BLaER1 treated with 17β-estradiol and CSF1 and Interleukin-3, amounts not matched to agents 10 nM and 100 nM (cell line): ENCODE measurements around the gene CCDC178.

Source experiments
- H3K27ac ChIP-seq, 11 experiments: shearing (Covaris generic); formaldehyde crosslinking; 2 replicates each; pipeline ENCODE4 v1.8.1; 2022
- H3K27me3 ChIP-seq, 11 experiments: shearing (Covaris generic); formaldehyde crosslinking; 2 replicates each; pipeline ENCODE4 v1.8.1; 2022
- H3K36me3 ChIP-seq, 11 experiments: shearing (Covaris generic); formaldehyde crosslinking; 2 replicates each; pipeline ENCODE4 v1.8.1; 2022
- H3K4me1 ChIP-seq, 10 experiments: shearing (Covaris generic); formaldehyde crosslinking; 2 replicates each; pipeline ENCODE4 v1.8.1; 2022
- H3K4me2 ChIP-seq, 11 experiments: shearing (Covaris generic); formaldehyde crosslinking; 2 replicates each; pipeline ENCODE4 v1.8.1; 2022
- H3K4me3 ChIP-seq, 10 experiments: shearing (Covaris generic); formaldehyde crosslinking; 2 replicates each; pipeline ENCODE4 v1.8.1; 2022
- H3K9ac ChIP-seq, 11 experiments: shearing (Covaris generic); formaldehyde crosslinking; 2 replicates each; pipeline ENCODE4 v1.8.1; 2022
- H3K9me3 ChIP-seq, 11 experiments: shearing (Covaris generic); formaldehyde crosslinking; replicated peaks in 1 of 11; 2 replicates each; pipeline ENCODE4 v1.8.1; 2022
- H4K20me1 ChIP-seq, 11 experiments: shearing (Covaris generic); formaldehyde crosslinking; 2 replicates each; pipeline ENCODE4 v1.8.1; 2022
- Cebpa-rat ChIP-seq, 11 experiments: shearing (Covaris generic); IDR thresholded peaks; 2 replicates each; pipeline ENCODE4 v1.8.1; 2022

CCDC178 gene

GRCh38 chr18:33123862-33124518 lies 316.5 kb downstream of the CCDC178 start:
- Histone ChIP-seq H3K36me3 (no peaks in the 10 kb centered on the region), H4K20me1 (no peaks in the 10 kb centered on the region), H3K4me3 (no peak overlapping the region), H3K27me3 (no peaks in the 10 kb centered on the region), H3K27ac (no peak overlapping the region), H3K4me1 (no peaks in the 10 kb centered on the region), H3K9me3 (no peaks in the 10 kb centered on the region), H3K9ac (no peak overlapping the region), H3K4me2 (no peak overlapping the region)
- no peak for TF ChIP-seq Cebpa-rat (IDR thresholded peaks at IDR 0.05)

DNA sequence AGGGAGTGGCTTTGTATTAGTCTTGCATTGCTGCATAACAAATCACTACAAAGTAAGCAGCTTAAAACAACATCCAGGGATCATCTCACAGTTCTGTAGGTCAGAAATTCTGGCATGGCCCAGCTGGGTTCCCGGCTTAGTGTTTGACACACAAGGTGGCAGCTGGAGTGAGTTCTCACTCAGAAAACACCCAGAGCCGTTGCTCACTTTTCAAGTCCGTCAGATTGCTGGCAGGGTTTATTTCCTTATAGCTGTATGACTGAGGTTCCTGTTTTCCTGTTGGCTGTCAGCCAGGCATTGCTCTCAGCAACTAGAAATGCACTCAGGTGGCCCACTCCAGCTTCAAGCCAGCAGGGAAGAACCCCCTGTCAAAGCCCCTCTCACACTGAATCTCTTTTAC lies 324.1 kb downstream of the CCDC178 start:
- H3K9me3 ChIP-seq, result peaks cover 0 to 7% (median 0%) of the 10 kb centered on the region in 11 experiments; a peak in 3 of 22 replicates
- H3K27ac ChIP-seq, result no peak overlapping the region
- H3K4me2 ChIP-seq, result peak overlapping the region in 4 of 11 experiments; percentile 26 to 69 (median 36); a peak in 6 of 22 replicates
- H4K20me1 ChIP-seq, result no peaks in the 10 kb centered on the region
- no peaks in the 10 kb centered on the region for H3K27me3 ChIP-seq
- peaks cover 0 to 9% (median 0%) of the 10 kb centered on the region in 10 experiments; a peak in 5 of 20 replicates for H3K4me1 ChIP-seq
- TF ChIP-seq Cebpa-rat (IDR thresholded peaks at IDR 0.05), result no peak
- H3K9ac ChIP-seq, result no peak overlapping the region; a peak in 1 of 22 replicates
- H3K36me3 ChIP-seq, result no peaks in the 10 kb centered on the region
- H3K4me3 ChIP-seq, result no peak overlapping the region

- H3K4me3 ChIP-seq, result no peak overlapping the region
- H3K27ac ChIP-seq, result no peak overlapping the region
- no peaks in the 10 kb centered on the region for H4K20me1 ChIP-seq
- peaks cover 0 to 7% (median 0%) of the 10 kb centered on the region in 11 experiments; a peak in 3 of 22 replicates for H3K9me3 ChIP-seq
- peak overlapping the region in 3 of 11 experiments; percentile 28 to 69 (median 43); a peak in 5 of 22 replicates for H3K4me2 ChIP-seq
- no peak for TF ChIP-seq Cebpa-rat (IDR thresholded peaks at IDR 0.05)
- no peaks in the 10 kb centered on the region for H3K36me3 ChIP-seq
- no peak overlapping the region; a peak in 1 of 22 replicates for H3K9ac ChIP-seq
- H3K4me1 ChIP-seq, result peaks cover 0 to 9% (median 0%) of the 10 kb centered on the region in 10 experiments; a peak in 5 of 20 replicates
- no peaks in the 10 kb centered on the region for H3K27me3 ChIP-seq
These were observed 324.6 kb downstream of the CCDC178 start for GRCh38 chr18:33115917-33116316.

DNA sequence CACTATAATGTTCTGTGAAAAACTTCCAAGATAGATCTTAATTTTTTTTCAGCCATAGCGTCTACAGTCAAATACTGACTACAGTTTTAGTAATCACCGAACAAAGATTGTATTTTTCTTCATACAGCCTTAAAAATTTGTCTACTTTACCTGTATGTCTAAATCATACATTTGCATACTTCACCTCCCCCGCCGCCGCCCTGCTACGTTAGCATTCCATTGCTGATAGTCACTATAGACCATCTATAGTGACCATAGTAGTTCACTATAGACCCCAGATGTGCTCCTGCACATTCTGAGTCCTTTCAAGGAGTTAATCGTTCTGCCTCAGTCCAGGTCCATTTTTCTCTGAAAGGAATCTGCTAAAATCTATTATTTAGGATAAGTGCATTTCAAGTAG lies 325.0 kb downstream of the CCDC178 start:
- Histone ChIP-seq H3K9me3 (peaks cover 0 to 7% (median 0%) of the 10 kb centered on the region in 11 experiments; a peak in 3 of 22 replicates), H3K36me3 (no peaks in the 10 kb centered on the region), H3K4me1 (peaks cover 0 to 9% (median 0%) of the 10 kb centered on the region in 10 experiments; a peak in 5 of 20 replicates), H3K27me3 (no peaks in the 10 kb centered on the region), H3K4me2 (no peak overlapping the region), H3K27ac (no peak overlapping the region), H4K20me1 (no peaks in the 10 kb centered on the region), H3K9ac (no peak overlapping the region), H3K4me3 (no peak overlapping the region)
- no peak for TF ChIP-seq Cebpa-rat (IDR thresholded peaks at IDR 0.05)

- no peak for TF ChIP-seq Cebpa-rat (IDR thresholded peaks at IDR 0.05)
- Histone ChIP-seq H3K9me3 (peaks cover 0 to 7% (median 0%) of the 10 kb centered on the region in 11 experiments; a peak in 3 of 22 replicates), H3K4me2 (no peak overlapping the region), H3K4me1 (peaks cover 0 to 9% (median 0%) of the 10 kb centered on the region in 10 experiments; a peak in 5 of 20 replicates), H3K27me3 (no peaks in the 10 kb centered on the region), H4K20me1 (no peaks in the 10 kb centered on the region), H3K27ac (no peak overlapping the region), H3K36me3 (no peaks in the 10 kb centered on the region), H3K4me3 (no peak overlapping the region), H3K9ac (no peak overlapping the region)
These were observed 325.8 kb downstream of the CCDC178 start for GRCh38 chr18:33114749-33115148.

GRCh38 chr18:33113416-33113815 lies 327.1 kb downstream of the CCDC178 start:
- Histone ChIP-seq H4K20me1 (no peaks in the 10 kb centered on the region), H3K9ac (no peak overlapping the region), H3K36me3 (no peaks in the 10 kb centered on the region), H3K4me1 (peaks cover 0 to 9% (median 0%) of the 10 kb centered on the region in 10 experiments; a peak in 5 of 20 replicates), H3K4me2 (no peak overlapping the region), H3K9me3 (peaks cover 0 to 5% (median 0%) of the 10 kb centered on the region in 11 experiments; a peak in 3 of 22 replicates), H3K27ac (no peak overlapping the region), H3K27me3 (no peaks in the 10 kb centered on the region), H3K4me3 (no peak overlapping the region)
- no peak for TF ChIP-seq Cebpa-rat (IDR thresholded peaks at IDR 0.05)

GRCh38 chr18:33107511-33107910 lies 333.0 kb downstream of the CCDC178 start:
- H3K27ac ChIP-seq, result no peak overlapping the region
- no peaks in the 10 kb centered on the region for H3K9me3 ChIP-seq
- no peak for TF ChIP-seq Cebpa-rat (IDR thresholded peaks at IDR 0.05)
- H3K4me1 ChIP-seq, result no peaks in the 10 kb centered on the region
- no peak overlapping the region for H3K9ac ChIP-seq
- H3K36me3 ChIP-seq, result no peaks in the 10 kb centered on the region
- no peak overlapping the region for H3K4me2 ChIP-seq
- no peaks in the 10 kb centered on the region for H4K20me1 ChIP-seq
- H3K4me3 ChIP-seq, result no peak overlapping the region
- no peaks in the 10 kb centered on the region for H3K27me3 ChIP-seq

DNA sequence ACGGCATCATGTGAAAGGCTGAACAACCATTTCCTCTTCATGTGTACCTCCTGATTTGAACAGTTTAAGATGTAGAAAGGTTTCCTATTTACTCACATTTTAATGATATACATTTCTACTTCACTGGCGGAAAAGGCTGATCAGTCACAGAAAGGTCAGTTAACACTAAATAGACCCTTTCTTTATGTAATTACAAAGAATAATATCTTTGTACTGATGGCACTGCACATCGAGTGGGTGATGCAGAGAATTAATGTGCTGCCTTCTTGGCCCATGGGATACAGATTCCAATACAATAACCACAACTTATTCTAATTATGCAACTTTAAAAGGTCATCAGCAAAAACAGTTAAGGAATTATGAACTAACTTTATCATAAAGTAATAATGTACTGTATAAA lies 339.2 kb downstream of the CCDC178 start:
- no peak overlapping the region for H3K4me2 ChIP-seq
- no peaks in the 10 kb centered on the region for H3K27me3 ChIP-seq
- no peaks in the 10 kb centered on the region for H4K20me1 ChIP-seq
- no peak overlapping the region for H3K9ac ChIP-seq
- H3K4me3 ChIP-seq, result no peak overlapping the region
- H3K9me3 ChIP-seq, result no peaks in the 10 kb centered on the region
- H3K36me3 ChIP-seq, result no peaks in the 10 kb centered on the region
- H3K27ac ChIP-seq, result no peak overlapping the region
- no peak for TF ChIP-seq Cebpa-rat (IDR thresholded peaks at IDR 0.05)
- H3K4me1 ChIP-seq, result no peaks in the 10 kb centered on the region

- Histone ChIP-seq H3K9ac (no peak overlapping the region), H3K9me3 (no peaks in the 10 kb centered on the region), H3K4me3 (no peak overlapping the region), H3K4me2 (no peak overlapping the region), H4K20me1 (no peaks in the 10 kb centered on the region), H3K4me1 (no peaks in the 10 kb centered on the region), H3K36me3 (no peaks in the 10 kb centered on the region), H3K27ac (no peak overlapping the region), H3K27me3 (no peaks in the 10 kb centered on the region)
- TF ChIP-seq Cebpa-rat (IDR thresholded peaks at IDR 0.05), result no peak
These were observed 340.9 kb downstream of the CCDC178 start for GRCh38 chr18:33099626-33100025.

- H3K36me3 ChIP-seq, result no peaks in the 10 kb centered on the region
- no peak overlapping the region for H3K27ac ChIP-seq
- H3K4me2 ChIP-seq, result no peak overlapping the region
- H3K27me3 ChIP-seq, result no peaks in the 10 kb centered on the region
- H4K20me1 ChIP-seq, result no peaks in the 10 kb centered on the region
- H3K9ac ChIP-seq, result no peak overlapping the region
- no peaks in the 10 kb centered on the region for H3K9me3 ChIP-seq
- no peak overlapping the region for H3K4me3 ChIP-seq
- no peak for TF ChIP-seq Cebpa-rat (IDR thresholded peaks at IDR 0.05)
- no peaks in the 10 kb centered on the region for H3K4me1 ChIP-seq
These were observed 343.4 kb downstream of the CCDC178 start for GRCh38 chr18:33097126-33097525.
